Measurements from ENCODE around the gene GARNL3. TPM values are rescaled to one million over a fixed set of nuclear protein-coding genes. Genes with fewer than 3 reads are reported as not detected.

The GARNL3 gene
- total and polyA plus RNA-seq, 7 donors = 1.2 to 4.8 (median 2.2) TPM

DNA sequence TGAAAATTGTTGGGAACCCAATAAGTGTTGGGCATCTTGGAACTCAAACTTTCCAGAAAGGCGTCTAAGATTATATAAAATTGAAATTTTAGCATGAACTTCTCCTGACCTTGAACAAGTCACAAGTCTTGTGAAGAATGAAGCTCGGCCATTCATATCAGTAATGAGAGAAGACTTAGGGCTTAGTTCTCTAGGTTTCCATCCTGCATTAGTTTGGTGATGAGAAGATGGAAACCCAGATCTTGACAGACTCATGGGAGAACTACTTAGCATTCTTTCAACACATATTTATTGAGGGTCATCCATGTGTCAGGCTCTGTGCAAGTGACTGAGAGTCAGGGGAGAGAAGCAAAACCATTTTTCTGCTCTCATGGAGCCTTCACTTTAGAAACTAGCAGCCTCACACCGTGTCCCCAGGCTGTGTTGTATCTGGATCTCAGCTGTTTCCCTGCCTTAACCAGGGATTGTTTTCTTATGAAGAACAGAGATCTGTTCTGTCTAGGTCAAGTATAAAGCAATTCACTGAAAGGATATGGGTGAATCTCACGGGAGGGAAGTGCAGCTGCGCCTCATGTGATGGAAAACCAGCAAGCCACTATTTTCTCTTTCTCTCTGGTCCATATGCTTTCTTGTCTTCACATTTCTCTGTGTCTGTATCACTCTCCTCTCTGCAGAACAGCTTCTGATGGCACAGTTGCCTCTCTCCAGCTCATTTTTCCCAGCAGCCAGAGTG, 3.4 kb downstream of the GARNL3 start:
- no peaks in the 10 kb centered on the region for H3K36me3 ChIP-seq (ENCODE audit: insufficient read depth in 1 of 2, low read depth in 1 of 2)
- no peak for DNase-seq
- H3K9me3 ChIP-seq = no peaks in the 10 kb centered on the region
- H3K27me3 ChIP-seq (ENCODE audit: insufficient read depth in 3 of 3, low read length in 2 of 3) = no peaks in the 10 kb centered on the region
- TF ChIP-seq, protein P1, sequence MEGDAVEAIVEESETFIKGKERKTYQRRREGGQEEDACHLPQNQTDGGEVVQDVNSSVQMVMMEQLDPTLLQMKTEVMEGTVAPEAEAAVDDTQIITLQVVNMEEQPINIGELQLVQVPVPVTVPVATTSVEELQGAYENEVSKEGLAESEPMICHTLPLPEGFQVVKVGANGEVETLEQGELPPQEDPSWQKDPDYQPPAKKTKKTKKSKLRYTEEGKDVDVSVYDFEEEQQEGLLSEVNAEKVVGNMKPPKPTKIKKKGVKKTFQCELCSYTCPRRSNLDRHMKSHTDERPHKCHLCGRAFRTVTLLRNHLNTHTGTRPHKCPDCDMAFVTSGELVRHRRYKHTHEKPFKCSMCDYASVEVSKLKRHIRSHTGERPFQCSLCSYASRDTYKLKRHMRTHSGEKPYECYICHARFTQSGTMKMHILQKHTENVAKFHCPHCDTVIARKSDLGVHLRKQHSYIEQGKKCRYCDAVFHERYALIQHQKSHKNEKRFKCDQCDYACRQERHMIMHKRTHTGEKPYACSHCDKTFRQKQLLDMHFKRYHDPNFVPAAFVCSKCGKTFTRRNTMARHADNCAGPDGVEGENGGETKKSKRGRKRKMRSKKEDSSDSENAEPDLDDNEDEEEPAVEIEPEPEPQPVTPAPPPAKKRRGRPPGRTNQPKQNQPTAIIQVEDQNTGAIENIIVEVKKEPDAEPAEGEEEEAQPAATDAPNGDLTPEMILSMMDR (IDR thresholded peaks at IDR 0.05) = no peak
- intact Hi-C loops (cut with DNase I) = no loop called here
- no peak overlapping the region for H3K27ac ChIP-seq
- no peak overlapping the region for H3K4me3 ChIP-seq
- WGBS, 3 donors = 61 to 65% (median 62%) methylated on average over 5 of the region's 5 CpGs
- ATAC-seq = no peak
- no peaks in the 10 kb centered on the region for H3K4me1 ChIP-seq

DNA sequence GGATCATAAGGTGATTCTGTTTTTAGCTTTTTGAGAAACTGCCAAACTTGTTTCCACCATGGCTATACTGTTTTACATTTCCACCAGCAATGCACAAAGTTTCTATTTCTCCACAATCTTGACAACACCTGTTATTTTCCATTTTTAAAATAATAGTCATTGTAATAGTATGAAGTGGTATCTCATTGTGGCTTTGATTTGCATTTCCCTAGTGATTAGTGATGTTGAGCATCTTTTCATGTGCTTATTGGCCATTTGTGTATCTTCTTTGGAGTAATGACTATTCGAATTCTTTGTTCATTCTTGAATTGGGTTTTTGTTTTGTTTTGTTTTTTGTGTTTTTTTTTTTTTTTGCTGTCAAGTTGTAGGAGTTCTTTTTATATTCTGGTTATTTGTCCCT, 4.9 kb downstream of the GARNL3 start:
- 89 to 97% (median 94%) methylated on average over 1 of the region's 1 CpG for WGBS, 3 donors
- Histone ChIP-seq H3K27me3 (ENCODE audit: insufficient read depth in 3 of 3, low read length in 2 of 3) (no peaks in the 10 kb centered on the region), H3K9me3 (no peaks in the 10 kb centered on the region), H3K36me3 (ENCODE audit: insufficient read depth in 1 of 2, low read depth in 1 of 2) (no peaks in the 10 kb centered on the region), H3K27ac (no peak overlapping the region), H3K4me1 (no peaks in the 10 kb centered on the region), H3K4me3 (no peak overlapping the region)
- intact Hi-C loops (cut with DNase I) = no loop called here
- DNase-seq = no peak
- no peak for ATAC-seq
- TF ChIP-seq, protein P1 (IDR thresholded peaks at IDR 0.05) = no peak

DNA sequence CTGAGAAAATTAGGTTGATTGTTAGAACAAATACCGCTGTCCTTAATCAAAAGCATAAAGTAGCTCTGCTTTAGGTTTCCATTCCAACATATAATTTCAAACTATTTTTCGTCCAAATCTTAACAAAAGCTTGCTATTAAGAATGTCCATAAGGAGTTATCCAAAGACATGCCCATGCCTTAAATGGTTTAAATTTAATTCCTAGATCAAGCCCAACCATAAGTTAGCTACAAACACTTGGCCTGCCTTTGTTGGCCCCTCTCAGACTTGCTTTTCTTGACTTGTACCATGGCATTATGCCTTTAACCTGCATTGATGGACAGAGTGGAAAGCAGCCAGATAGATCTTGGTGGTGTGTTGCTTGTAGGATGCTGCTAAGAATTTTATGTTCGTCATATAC, 8.8 kb downstream of the GARNL3 start:
- WGBS, 3 donors = 87 to 95% (median 90%) methylated on average over 3 of the region's 3 CpGs
- H3K9me3 ChIP-seq = no peaks in the 10 kb centered on the region
- no peaks in the 10 kb centered on the region for H3K27me3 ChIP-seq (ENCODE audit: insufficient read depth in 3 of 3, low read length in 2 of 3)
- DNase-seq (no peak), ATAC-seq (no peak)
- no peaks in the 10 kb centered on the region for H3K4me1 ChIP-seq
- intact Hi-C loops (cut with DNase I) = no loop called here
- no peak overlapping the region for H3K4me3 ChIP-seq
- H3K36me3 ChIP-seq (ENCODE audit: insufficient read depth in 1 of 2, low read depth in 1 of 2) = no peaks in the 10 kb centered on the region
- TF ChIP-seq, protein P1 (IDR thresholded peaks at IDR 0.05) = no peak
- no peak overlapping the region for H3K27ac ChIP-seq

DNA sequence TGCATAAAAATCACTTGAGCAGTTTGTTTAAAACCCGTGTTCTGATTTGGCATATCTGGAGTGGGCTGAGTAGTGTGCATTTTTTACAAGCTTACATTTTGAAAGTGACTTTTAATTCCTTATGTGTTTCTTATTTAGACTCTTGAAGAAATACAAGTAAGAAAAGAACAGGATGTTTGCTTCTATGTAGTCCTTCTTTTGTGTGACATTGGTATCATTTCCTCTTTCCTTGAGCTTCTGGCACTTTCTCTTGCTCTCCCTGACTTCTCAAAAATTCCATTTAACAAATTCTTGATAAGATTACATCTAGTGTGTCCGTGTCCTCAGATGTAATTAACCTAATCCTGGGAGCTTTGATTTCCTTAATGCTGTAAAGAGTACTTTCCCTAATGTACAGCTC, 12.5 kb downstream of the GARNL3 start:
- Histone ChIP-seq H3K27ac (no peak overlapping the region), H3K36me3 (ENCODE audit: insufficient read depth in 1 of 2, low read depth in 1 of 2) (no peaks in the 10 kb centered on the region), H3K4me3 (no peak overlapping the region), H3K27me3 (ENCODE audit: insufficient read depth in 3 of 3, low read length in 2 of 3) (no peaks in the 10 kb centered on the region), H3K9me3 (no peaks in the 10 kb centered on the region), H3K4me1 (no peaks in the 10 kb centered on the region)
- ATAC-seq = no peak
- DNase-seq = no peak
- TF ChIP-seq, protein P1 (IDR thresholded peaks at IDR 0.05) = no peak
- 60 to 73% (median 73%) methylated on average over 2 of the region's 2 CpGs for WGBS, 3 donors
- intact Hi-C loops (cut with DNase I) = no loop called here

DNA sequence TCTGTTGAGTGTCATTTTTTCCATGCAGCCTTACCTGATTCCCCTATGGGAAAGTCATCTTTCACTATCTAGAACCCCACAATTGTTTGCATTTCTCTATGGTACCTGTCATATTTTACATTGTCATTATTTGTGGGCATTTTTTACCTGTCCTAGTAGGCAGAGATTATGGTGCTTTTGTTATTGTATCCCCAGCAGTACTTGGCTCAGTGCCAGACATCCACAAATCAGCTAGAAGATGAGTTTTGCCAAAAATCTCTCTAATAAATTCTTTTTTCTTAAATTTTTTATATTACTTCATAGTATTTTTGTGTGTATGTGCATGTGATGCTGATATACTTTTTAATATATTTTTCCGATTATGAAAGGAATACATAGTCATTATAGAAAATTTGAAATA, 13.2 kb downstream of the GARNL3 start:
- 98 to 100% (median 98%) methylated on average over 1 of the region's 1 CpG for WGBS, 3 donors
- intact Hi-C loops (cut with DNase I) = no loop called here

More for the DNA sequence above, 13.2 kb downstream of the GARNL3 start:
- Histone ChIP-seq H3K9me3 (no peaks in the 10 kb centered on the region), H3K36me3 (ENCODE audit: insufficient read depth in 1 of 2, low read depth in 1 of 2) (no peaks in the 10 kb centered on the region), H3K4me3 (no peak overlapping the region), H3K27me3 (ENCODE audit: insufficient read depth in 3 of 3, low read length in 2 of 3) (no peaks in the 10 kb centered on the region), H3K27ac (no peak overlapping the region), H3K4me1 (no peaks in the 10 kb centered on the region)
- no peak for DNase-seq
- TF ChIP-seq, protein P1 (IDR thresholded peaks at IDR 0.05) = no peak
- no peak for ATAC-seq

Measured in psoas muscle (tissue), 8 donors.